Neural progenitor cell (in vitro differentiated cells): ENCODE results near the gene KLF6.

ENCODE experiments used
- EZH2phosphoT487 ChIP-seq: fragments of 200-600 bp; sonication (generic); IDR thresholded peaks from 2 replicates; pipeline ENCODE4 v1.6.1; 2017; ENCODE audit warnings: antibody characterized with exemption
- TF ChIP-seq, protein P1 (sequence below): fragments of 200-600 bp; sonication (generic); IDR thresholded peaks from 2 replicates; pipeline ENCODE4 v1.5.1; 2017; ENCODE audit warnings: antibody characterized with exemption, mild to moderate bottlenecking

DNA sequence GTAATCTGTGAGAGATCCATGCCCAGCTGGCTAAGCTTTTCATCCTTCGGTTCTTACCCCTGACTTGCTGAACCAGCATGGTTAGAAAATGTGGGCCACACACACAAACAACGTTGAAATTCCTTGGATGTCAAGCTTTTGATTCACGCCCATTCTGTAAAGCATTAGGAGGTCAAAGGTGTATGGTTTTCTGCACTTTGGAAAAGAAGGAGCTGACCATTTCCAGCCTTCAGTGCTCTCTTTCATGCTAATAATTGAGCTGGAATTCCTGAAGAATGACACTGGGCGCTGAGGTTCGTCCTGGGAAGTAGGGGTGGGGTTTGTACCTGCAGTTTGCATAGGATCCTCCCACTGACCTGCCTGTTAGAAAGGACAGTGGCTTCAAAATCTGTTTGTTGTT, 23.1 kb downstream of the KLF6 start:
- TF ChIP-seq, protein P1, sequence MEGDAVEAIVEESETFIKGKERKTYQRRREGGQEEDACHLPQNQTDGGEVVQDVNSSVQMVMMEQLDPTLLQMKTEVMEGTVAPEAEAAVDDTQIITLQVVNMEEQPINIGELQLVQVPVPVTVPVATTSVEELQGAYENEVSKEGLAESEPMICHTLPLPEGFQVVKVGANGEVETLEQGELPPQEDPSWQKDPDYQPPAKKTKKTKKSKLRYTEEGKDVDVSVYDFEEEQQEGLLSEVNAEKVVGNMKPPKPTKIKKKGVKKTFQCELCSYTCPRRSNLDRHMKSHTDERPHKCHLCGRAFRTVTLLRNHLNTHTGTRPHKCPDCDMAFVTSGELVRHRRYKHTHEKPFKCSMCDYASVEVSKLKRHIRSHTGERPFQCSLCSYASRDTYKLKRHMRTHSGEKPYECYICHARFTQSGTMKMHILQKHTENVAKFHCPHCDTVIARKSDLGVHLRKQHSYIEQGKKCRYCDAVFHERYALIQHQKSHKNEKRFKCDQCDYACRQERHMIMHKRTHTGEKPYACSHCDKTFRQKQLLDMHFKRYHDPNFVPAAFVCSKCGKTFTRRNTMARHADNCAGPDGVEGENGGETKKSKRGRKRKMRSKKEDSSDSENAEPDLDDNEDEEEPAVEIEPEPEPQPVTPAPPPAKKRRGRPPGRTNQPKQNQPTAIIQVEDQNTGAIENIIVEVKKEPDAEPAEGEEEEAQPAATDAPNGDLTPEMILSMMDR: no peak
- peak; percentile 89 for TF ChIP-seq EZH2phosphoT487
